ENCODE measurements around the gene GNG2.

GRCh38 chr14:52018970-52019369 is 158.6 kb downstream of the GNG2 start:
- TF ChIP-seq POLR2AphosphoS5 (IDR thresholded peaks at IDR 0.05) (no peak), CTCF (IDR thresholded peaks at IDR 0.05) (no peak)

Data from suprapubic skin (tissue), 3 donors.